Measurements from ENCODE around the gene JAKMIP2.

GRCh38 chr5:147610798-147611197, 171.7 kb downstream of the JAKMIP2 start:
- TF ChIP-seq POLR2A (IDR thresholded peaks at IDR 0.05; ENCODE audit: low read depth, low read length) (no peak), POLR2AphosphoS5 (IDR thresholded peaks at IDR 0.05; ENCODE audit: low read depth, low read length) (no peak), TAF1 (IDR thresholded peaks at IDR 0.05; ENCODE audit: low read depth, low read length) (no peak), SPI1 (IDR thresholded peaks at IDR 0.05; ENCODE audit: low read depth, low read length) (no peak), PAX5 (IDR thresholded peaks at IDR 0.05; ENCODE audit: insufficient read depth, low read length, severe bottlenecking) (no peak), POU2F2 (IDR thresholded peaks at IDR 0.05; ENCODE audit: low read depth, low read length) (no peak)

Data from GM12891 (cell line).